Right lobe of liver (tissue), 4 donors: ENCODE data around the gene THAP5.

Experiments used
- CTCF ChIP-seq, 4 donors: fragments of 200-600 bp in 3 of 4; fragments of 450-650 bp in 1 of 4; IDR thresholded peaks; one replicate each; pipeline versions ENCODE4 v1.5.1 to v1.8.0; 2016 to 2022; ENCODE audit warnings: antibody characterized with exemption in 4 of 4, mild to moderate bottlenecking in 2 of 4
- POLR2A ChIP-seq: fragments of 450-650 bp; IDR thresholded peaks from one replicate; pipeline ENCODE4 v1.6.1; 2017; ENCODE audit warnings: antibody characterized with exemption, mild to moderate bottlenecking
- donor health status: DM: no; HTN: no; CAD: no.
- donor health status: DM: no; HTN: no; CAD: no.
- donor health status: DM: no; HTN: yes; CAD: no.

DNA sequence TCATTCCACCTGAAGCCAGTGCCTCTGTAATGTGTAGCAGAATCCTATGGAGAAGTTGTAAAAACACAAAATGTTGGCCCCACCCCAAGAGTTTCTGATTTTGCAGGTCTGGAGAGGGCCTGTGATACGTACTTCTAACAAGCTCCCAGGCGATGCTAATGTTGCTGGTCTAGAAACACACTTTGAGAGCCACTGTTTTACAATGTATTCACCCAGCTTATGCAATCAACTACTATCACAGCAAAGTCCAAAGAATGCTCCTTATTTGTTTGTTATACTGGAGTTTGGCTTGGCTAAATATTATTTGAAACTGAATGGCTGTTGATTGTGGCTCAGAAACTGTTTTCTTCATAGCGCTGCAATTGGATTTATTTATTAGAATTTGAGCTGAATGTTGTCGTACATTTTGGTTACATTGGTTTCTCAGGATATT is 44.5 kb upstream of the THAP5 start:
- TF ChIP-seq CTCF (IDR thresholded peaks at IDR 0.05) (no peak), POLR2A (peak; percentile 14)
